Transverse colon (tissue), 4 donors: Measurements from ENCODE around the gene NUP214. TPM values are rescaled to one million over a fixed set of nuclear protein-coding genes. Genes with fewer than 3 reads are reported as not detected.

Experiments
- DNase-seq: peaks from one replicate; pipeline ENCODE4 v3.0.0-alpha.2; 2019
- H3K27ac ChIP-seq, 4 donors: fragments of 200-600 bp; sonication (generic); 2 replicates each; pipeline ENCODE4 v1.5.1; 2016 to 2018; ENCODE audit warnings: inconsistent platforms in 4 of 4
- H3K27me3 ChIP-seq: fragments of 200-600 bp; sonication (generic); 2 replicates; pipeline ENCODE4 v1.5.1; 2017; ENCODE audit warnings: inconsistent platforms
- H3K36me3 ChIP-seq, 4 donors: fragments of 200-600 bp; sonication (generic); 2 replicates each; pipeline ENCODE4 v1.5.1; 2017 to 2019; ENCODE audit warnings: inconsistent platforms in 4 of 4
- H3K4me1 ChIP-seq, 4 donors: fragments of 200-600 bp; sonication (generic); 2 replicates each; pipeline ENCODE4 v1.5.1; 2017 to 2020; ENCODE audit warnings: inconsistent platforms in 4 of 4
- H3K4me3 ChIP-seq, 4 donors: fragments of 200-600 bp; sonication (generic); 1 replicate in 1 of 4; 2 replicates in 3 of 4; pipeline versions ENCODE4 v1.5.1 to v1.6.1; 2017 to 2019; ENCODE audit warnings: inconsistent platforms in 4 of 4
- H3K9me3 ChIP-seq, 2 donors: fragments of 200-600 bp; sonication (generic); 2 replicates each; pipeline ENCODE4 v1.5.1; 2017 to 2019; ENCODE audit warnings: inconsistent platforms in 2 of 2
- CTCF ChIP-seq, 5 experiments: fragments of 200-600 bp in 3 of 5; fragments of 450-650 bp in 2 of 5; sonication (generic) in 3 of 5; IDR thresholded peaks; 1 replicate in 2 of 5; 2 replicates in 3 of 5; pipeline ENCODE4 v1.5.1; 2016 to 2017; ENCODE audit warnings: antibody characterized with exemption in 5 of 5, inconsistent platforms in 3 of 5, mild to moderate bottlenecking in 2 of 5, moderate library complexity in 1 of 5
- EP300 ChIP-seq: sonication (generic); formaldehyde crosslinking; IDR thresholded peaks from one replicate; pipeline ENCODE4 v1.6.1; 2017; ENCODE audit warnings: antibody characterized with exemption, low read depth
- POLR2A ChIP-seq: fragments of 450-650 bp; IDR thresholded peaks from one replicate; pipeline ENCODE4 v1.6.1; 2016; ENCODE audit warnings: antibody characterized with exemption, mild to moderate bottlenecking, moderate library complexity
- POLR2AphosphoS5 ChIP-seq, 3 donors: sonication (generic); formaldehyde crosslinking; IDR thresholded peaks; one replicate each; pipeline ENCODE4 v1.6.1; 2016; ENCODE audit warnings: antibody characterized with exemption in 3 of 3
- WGBS, 2 donors: methylation state at CpG; one replicate each; pipeline ENCODE4 v1.1.5; 2018; ENCODE audit warnings: low coverage in 1 of 2; 5-methylcytosine and 5-hydroxymethylcytosine counted together
- in situ Hi-C, 4 donors: fragments of 200-750 bp; cut with MboI; loops; one replicate each; pipeline versions ENCODE4 v1.15.0 to v1.15.1; 2017; ENCODE audit warnings: low sequenced_read_pairs in 3 of 4, low pct_ligation_motif_present in 1 of 4, low pct_unique_long_range_greater_than_20kb in 1 of 4
- intact Hi-C: fragments of 100-400 bp; cut with DNase I; formaldehyde crosslinking; loops from one replicate; pipeline ENCODE4 v1.15.1; 2023; ENCODE audit warnings: low total_unique reads
- total RNA-seq, 4 donors: library from RNA; depleted of rRNA; stranded (reverse); fragments of >200 nt; gene quantifications; one replicate each; pipeline ENCODE4 v1.1.0, GENCODE V29; 2016

NUP214 gene
- total RNA-seq, 4 donors from 2014 or later = 48.3 to 152 (median 85.9) TPM

GRCh38 chr9:131142160-131142559, 16.8 kb downstream of the NUP214 start:
- no peak overlapping the region for H3K4me3 ChIP-seq
- no peaks in the 10 kb centered on the region for H3K9me3 ChIP-seq
- H3K27me3 ChIP-seq = no peaks in the 10 kb centered on the region
- no peak overlapping the region for H3K27ac ChIP-seq
- DNase-seq = no peak
- intact Hi-C loops = no loop called here
- H3K4me1 ChIP-seq = no peaks in the 10 kb centered on the region
- WGBS, 2 donors = 92% methylated on average over 3 of the region's 3 CpGs; no CpG with 5 or more reads in 1 of the 2 donors
- in situ Hi-C loops = no loop called here
- H3K36me3 ChIP-seq = peaks cover 0 to 88% (median 43%) of the 10 kb centered on the region in 4 donors
- TF ChIP-seq CTCF (IDR thresholded peaks at IDR 0.05) = no peak
- TF ChIP-seq POLR2AphosphoS5 (IDR thresholded peaks at IDR 0.05) = no peak
- TF ChIP-seq EP300 = no peak
- no peak for TF ChIP-seq POLR2A

- in situ Hi-C loops = no loop called here
- DNase-seq = no peak
- Histone ChIP-seq H3K27me3 (no peaks in the 10 kb centered on the region), H3K36me3 (peaks cover 1 to 95% (median 47%) of the 10 kb centered on the region in 4 donors), H3K4me3 (no peak overlapping the region), H3K4me1 (no peaks in the 10 kb centered on the region), H3K9me3 (no peaks in the 10 kb centered on the region), H3K27ac (no peak overlapping the region)
- no peak for TF ChIP-seq POLR2A
- no peak for TF ChIP-seq CTCF (IDR thresholded peaks at IDR 0.05)
- TF ChIP-seq EP300 = no peak
- TF ChIP-seq POLR2AphosphoS5 (IDR thresholded peaks at IDR 0.05) = no peak
- 88 to 100% methylated on average over 2 to 3 of the region's 3 CpGs for WGBS, 2 donors
- intact Hi-C loops = no loop called here
Observed at GRCh38 chr9:131144201-131144600, 18.8 kb downstream of the NUP214 start.

- in situ Hi-C loops (no loop called here), intact Hi-C loops (no loop called here)
- TF ChIP-seq EP300 (no peak), POLR2A (no peak), CTCF (IDR thresholded peaks at IDR 0.05) (no peak), POLR2AphosphoS5 (IDR thresholded peaks at IDR 0.05) (no peak)
- no peaks in the 10 kb centered on the region for H3K4me1 ChIP-seq
- no peak overlapping the region for H3K27ac ChIP-seq
- H3K36me3 ChIP-seq = peaks cover 0 to 95% (median 47%) of the 10 kb centered on the region in 4 donors
- DNase-seq = no peak
- WGBS, 2 donors = 82 to 100% methylated on average over 1 to 2 of the region's 2 CpGs
- H3K4me3 ChIP-seq = no peak overlapping the region
- H3K9me3 ChIP-seq = no peaks in the 10 kb centered on the region
- H3K27me3 ChIP-seq = no peaks in the 10 kb centered on the region
Observed at GRCh38 chr9:131145245-131145644, 19.9 kb downstream of the NUP214 start.

GRCh38 chr9:131146186-131146585, 20.8 kb downstream of the NUP214 start:
- Histone ChIP-seq H3K9me3 (no peaks in the 10 kb centered on the region), H3K36me3 (peaks cover 0 to 95% (median 47%) of the 10 kb centered on the region in 4 donors), H3K4me1 (no peaks in the 10 kb centered on the region), H3K27ac (no peak overlapping the region), H3K4me3 (no peak overlapping the region), H3K27me3 (no peaks in the 10 kb centered on the region)
- DNase-seq = no peak
- TF ChIP-seq POLR2AphosphoS5 (IDR thresholded peaks at IDR 0.05) (no peak), EP300 (no peak), CTCF (IDR thresholded peaks at IDR 0.05) (no peak), POLR2A (no peak)
- intact Hi-C loops (no loop called here), in situ Hi-C loops (no loop called here)
- WGBS, 2 donors = 94% methylated on average over 3 to 4 of the region's 4 CpGs
